ENCODE data around the gene ORC3.

Gene ORC3

GRCh38 chr6:87572883-87573282, 17.1 kb upstream of the ORC3 start:
- TF ChIP-seq ZBTB7A (IDR thresholded peaks at IDR 0.05; ENCODE audit: low read depth): no peak

GRCh38 chr6:87573307-87574024, 16.5 kb upstream of the ORC3 start:
- TF ChIP-seq TAF1 (IDR thresholded peaks at IDR 0.05; ENCODE audit: low read depth) (no peak), CEBPB (IDR thresholded peaks at IDR 0.05) (no peak), CREB1 (IDR thresholded peaks at IDR 0.05; ENCODE audit: low read depth) (no peak), RAD21 (IDR thresholded peaks at IDR 0.05; ENCODE audit: low read depth) (no peak), EGR1 (IDR thresholded peaks at IDR 0.05) (no peak), REST (IDR thresholded peaks at IDR 0.05; ENCODE audit: low read depth) (no peak)

- TF ChIP-seq USF1 (IDR thresholded peaks at IDR 0.05) (no peak), TAF1 (IDR thresholded peaks at IDR 0.05; ENCODE audit: low read depth) (no peak), RAD21 (IDR thresholded peaks at IDR 0.05; ENCODE audit: low read depth) (no peak), EGR1 (IDR thresholded peaks at IDR 0.05) (no peak), FOXM1 (IDR thresholded peaks at IDR 0.05; ENCODE audit: borderline replicate concordance, low read depth) (no peak), CEBPB (IDR thresholded peaks at IDR 0.05) (no peak), YY1 (IDR thresholded peaks at IDR 0.05; ENCODE audit: low read depth) (no peak), MAX (IDR thresholded peaks at IDR 0.05) (no peak), TCF12 (IDR thresholded peaks at IDR 0.05; ENCODE audit: low read depth) (no peak), REST (IDR thresholded peaks at IDR 0.05; ENCODE audit: low read depth) (no peak), CREB1 (IDR thresholded peaks at IDR 0.05; ENCODE audit: low read depth) (no peak)
Measured at GRCh38 chr6:87574237-87574804, 15.6 kb upstream of the ORC3 start.

- TF ChIP-seq RAD21 (IDR thresholded peaks at IDR 0.05; ENCODE audit: low read depth): no peak
- no peak for TF ChIP-seq EP300 (IDR thresholded peaks at IDR 0.05; ENCODE audit: borderline replicate concordance)
- TF ChIP-seq CEBPB (IDR thresholded peaks at IDR 0.05): no peak
- no peak for TF ChIP-seq REST (IDR thresholded peaks at IDR 0.05; ENCODE audit: low read depth)
- TF ChIP-seq TEAD4 (IDR thresholded peaks at IDR 0.05): no peak
- no peak for TF ChIP-seq NFIC (IDR thresholded peaks at IDR 0.05)
Measured at GRCh38 chr6:87575423-87575822, 14.5 kb upstream of the ORC3 start.

- TF ChIP-seq TCF12 (IDR thresholded peaks at IDR 0.05; ENCODE audit: low read depth) (no peak), EP300 (IDR thresholded peaks at IDR 0.05; ENCODE audit: borderline replicate concordance) (no peak), USF1 (IDR thresholded peaks at IDR 0.05) (no peak), CEBPB (IDR thresholded peaks at IDR 0.05) (no peak), FOXM1 (IDR thresholded peaks at IDR 0.05; ENCODE audit: borderline replicate concordance, low read depth) (no peak), NFIC (IDR thresholded peaks at IDR 0.05) (no peak), REST (IDR thresholded peaks at IDR 0.05; ENCODE audit: low read depth) (no peak), TEAD4 (IDR thresholded peaks at IDR 0.05) (no peak), ZBTB7A (IDR thresholded peaks at IDR 0.05; ENCODE audit: low read depth) (no peak), MAX (IDR thresholded peaks at IDR 0.05) (no peak), CREB1 (IDR thresholded peaks at IDR 0.05; ENCODE audit: low read depth) (no peak), EGR1 (IDR thresholded peaks at IDR 0.05) (no peak), YY1 (IDR thresholded peaks at IDR 0.05; ENCODE audit: low read depth) (no peak), TAF1 (IDR thresholded peaks at IDR 0.05; ENCODE audit: low read depth) (no peak), RAD21 (IDR thresholded peaks at IDR 0.05; ENCODE audit: low read depth) (no peak)
Measured at GRCh38 chr6:87583822-87584221, 6.1 kb upstream of the ORC3 start.
